ENCODE measurements around the gene RBM38.

RBM38 gene

GRCh38 chr20:57404006-57404405 is 12.8 kb downstream of the RBM38 start:
- no peak for DNase-seq

GRCh38 chr20:57404419-57405072 is 13.3 kb downstream of the RBM38 start:
- DNase-seq, result no peak

- DNase-seq, result no peak
Observed at GRCh38 chr20:57405236-57406016, 14.2 kb downstream of the RBM38 start.

DNA sequence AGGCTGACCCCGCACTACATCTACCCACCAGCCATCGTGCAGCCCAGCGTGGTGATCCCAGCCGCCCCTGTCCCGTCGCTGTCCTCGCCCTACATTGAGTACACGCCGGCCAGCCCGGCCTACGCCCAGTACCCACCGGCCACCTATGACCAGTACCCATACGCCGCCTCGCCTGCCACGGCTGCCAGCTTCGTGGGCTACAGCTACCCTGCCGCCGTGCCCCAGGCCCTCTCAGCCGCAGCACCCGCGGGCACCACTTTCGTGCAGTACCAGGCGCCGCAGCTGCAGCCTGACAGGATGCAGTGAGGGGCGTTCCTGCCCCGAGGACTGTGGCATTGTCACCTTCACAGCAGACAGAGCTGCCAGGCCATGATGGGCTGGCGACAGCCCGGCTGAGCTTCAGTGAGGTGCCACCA is 16.4 kb downstream of the RBM38 start:
- DNase-seq, result no peak

DNA sequence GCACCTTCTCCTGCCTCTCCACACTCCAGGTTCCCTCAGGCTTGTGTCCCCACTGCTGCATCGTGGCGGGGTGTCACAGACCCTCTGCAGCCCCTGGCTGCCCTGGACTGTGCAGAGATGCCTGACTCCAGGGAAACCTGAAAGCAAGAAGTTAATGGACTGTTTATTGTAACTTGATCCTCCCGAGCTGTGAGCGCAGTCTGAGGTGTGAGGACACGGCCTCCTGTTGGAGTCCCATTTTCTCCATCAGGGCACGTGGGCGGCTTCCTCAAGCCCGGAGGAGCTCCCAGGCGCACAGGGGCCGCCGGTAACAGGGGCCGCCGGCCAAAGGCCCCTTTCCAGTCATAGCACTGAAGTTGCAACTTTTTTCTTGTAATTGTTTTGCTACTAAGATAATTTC is 16.9 kb downstream of the RBM38 start:
- DNase-seq, result no peak

- no peak for DNase-seq
Observed at GRCh38 chr20:57408536-57409233, 17.5 kb downstream of the RBM38 start.

- DNase-seq, result no peak
Observed at GRCh38 chr20:57409316-57409671, 18.1 kb downstream of the RBM38 start.

DNA sequence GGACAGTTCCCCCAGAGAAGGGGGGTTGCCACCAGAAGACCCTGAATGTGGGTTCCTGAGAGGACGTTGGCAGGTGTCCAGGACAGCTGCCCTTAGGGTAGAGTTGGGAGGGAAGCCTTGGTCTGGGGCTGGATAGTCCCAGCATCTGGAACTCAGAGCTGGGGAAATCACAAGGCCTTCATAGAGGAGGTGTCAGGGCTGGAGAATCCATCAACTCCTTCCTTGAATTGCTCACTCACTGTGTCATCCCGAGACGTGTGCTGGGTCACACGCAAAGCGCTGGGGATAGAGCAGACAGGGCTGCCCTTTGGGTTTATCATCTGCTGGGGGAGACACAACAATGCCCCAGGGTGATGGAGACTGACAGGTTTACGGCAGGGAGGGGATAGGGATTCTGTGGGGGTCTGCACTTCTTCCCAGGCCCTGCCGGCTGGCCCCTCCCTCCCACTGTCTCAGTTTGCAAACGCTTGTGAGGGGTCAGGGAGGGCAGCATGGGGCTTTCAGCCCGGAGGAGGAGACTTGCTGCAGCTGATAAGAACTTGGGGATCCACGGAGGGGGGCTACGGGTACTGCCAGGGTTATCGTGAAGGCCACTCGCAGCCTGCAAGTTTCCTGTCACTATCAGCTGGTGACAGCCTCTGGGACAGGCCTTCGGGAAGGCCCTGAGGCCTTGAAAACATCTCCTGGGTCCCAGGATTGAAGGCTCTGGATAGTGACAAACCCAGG is 18.6 kb downstream of the RBM38 start:
- no peak for DNase-seq

DNA sequence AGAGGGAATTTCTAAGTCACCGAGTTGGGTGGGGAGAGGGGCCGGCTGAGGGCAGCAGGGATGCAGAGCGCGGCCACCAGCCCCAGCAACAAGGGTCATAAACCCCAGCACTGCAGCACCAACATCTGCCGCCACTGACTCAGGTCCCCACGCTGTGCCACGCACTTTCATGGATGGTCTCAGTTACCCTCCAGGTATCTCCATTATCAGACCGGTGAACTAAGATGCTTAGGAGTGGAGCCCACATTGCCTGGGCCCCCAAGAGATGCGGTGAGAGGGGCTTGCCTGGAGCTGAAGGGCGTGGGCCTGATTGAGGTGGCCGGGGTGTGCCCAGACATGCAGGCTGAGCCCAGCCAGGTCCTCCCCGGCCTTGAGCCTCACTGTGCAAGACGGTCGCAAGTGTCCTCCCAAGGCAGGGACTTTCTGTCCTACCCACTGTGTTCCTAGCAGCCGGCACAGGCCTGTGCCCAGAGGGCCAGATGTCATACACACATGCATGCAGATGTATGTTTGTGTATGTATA is 19.3 kb downstream of the RBM38 start:
- DNase-seq, result no peak

GRCh38 chr20:57410924-57411323 is 19.7 kb downstream of the RBM38 start:
- DNase-seq, result no peak

DNA sequence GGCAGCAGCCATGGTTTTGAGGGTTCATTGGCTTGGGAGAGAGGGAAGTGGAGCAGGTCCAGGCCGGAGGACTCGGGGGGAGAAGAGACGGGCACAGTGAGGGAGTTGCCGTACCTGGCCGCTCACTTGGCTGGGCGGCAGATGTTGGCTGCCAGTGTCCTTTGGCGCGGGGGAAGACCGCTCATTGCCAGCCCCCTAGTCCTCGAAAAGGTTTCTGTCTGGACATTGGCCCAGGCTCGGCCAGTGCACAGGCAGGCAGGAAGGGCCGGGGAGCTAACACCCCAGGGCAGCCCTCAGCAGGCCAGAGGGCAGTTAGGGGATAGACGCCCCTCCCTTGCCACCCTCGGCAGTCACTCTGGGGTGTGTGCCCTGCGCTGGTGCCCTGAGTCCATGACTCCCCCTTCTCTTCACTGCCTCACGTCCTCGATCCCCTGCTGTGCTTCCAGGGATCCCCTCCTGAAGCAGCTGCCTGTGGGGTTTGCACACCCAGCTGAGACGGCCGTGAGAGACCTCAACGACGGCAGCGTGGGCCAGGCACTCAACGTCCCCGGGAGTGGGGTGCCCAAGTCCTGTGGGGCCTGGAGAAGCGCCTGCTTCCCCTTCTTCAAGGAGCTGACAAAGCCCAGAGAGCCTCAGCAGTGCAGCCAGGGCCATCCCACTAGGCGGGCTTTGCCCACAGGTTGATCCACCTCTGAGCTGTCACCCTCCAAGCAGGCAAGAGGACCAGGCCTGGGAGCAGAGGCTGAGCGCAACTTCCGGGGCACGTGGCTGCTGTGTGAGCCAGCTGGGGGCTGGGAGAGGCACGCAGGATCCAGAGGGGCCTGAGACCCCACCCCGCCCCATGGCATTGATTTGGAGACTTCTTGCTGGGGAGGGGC is 20.4 kb downstream of the RBM38 start:
- no peak for DNase-seq

DNA sequence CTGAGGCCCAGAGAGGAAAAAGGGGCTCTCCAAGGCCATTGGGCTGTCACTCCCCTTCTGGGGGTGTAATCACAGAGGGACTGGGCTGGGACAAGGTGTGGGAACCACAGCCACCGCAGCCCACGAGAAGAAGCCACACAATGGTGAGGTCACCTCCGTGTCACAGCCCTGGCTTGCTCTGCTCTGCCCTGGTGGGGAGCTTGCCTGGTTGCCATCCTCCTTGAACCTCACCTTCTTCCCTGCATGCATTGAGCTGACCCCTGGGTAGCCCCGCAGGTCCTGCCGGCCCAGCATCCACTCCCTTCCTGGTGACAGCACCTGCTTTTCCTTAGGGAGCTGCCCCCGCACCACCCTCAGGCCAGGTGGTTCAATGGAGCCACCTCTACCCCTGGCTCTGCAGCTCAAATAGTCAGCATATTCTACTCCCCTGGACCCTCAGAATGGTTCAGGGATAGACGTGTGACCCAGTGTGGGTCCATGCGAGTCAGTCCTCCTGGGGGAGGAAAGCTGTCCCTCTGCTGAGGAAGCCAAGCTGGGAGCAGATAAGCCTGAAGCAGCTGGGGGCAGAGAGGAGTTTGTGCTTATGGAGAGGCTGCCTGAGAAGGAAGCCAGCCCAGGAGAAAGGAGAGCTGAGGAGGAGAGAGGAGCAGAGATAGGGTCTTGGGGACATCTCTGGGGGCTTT is 21.3 kb downstream of the RBM38 start:
- no peak for DNase-seq

GRCh38 chr20:57413986-57414385 is 22.8 kb downstream of the RBM38 start:
- DNase-seq, result no peak

- peak in 3 of 4 experiments; percentile 31 to 42 (median 35) for DNase-seq
Observed at GRCh38 chr20:57414867-57415592, 23.8 kb downstream of the RBM38 start.

DNA sequence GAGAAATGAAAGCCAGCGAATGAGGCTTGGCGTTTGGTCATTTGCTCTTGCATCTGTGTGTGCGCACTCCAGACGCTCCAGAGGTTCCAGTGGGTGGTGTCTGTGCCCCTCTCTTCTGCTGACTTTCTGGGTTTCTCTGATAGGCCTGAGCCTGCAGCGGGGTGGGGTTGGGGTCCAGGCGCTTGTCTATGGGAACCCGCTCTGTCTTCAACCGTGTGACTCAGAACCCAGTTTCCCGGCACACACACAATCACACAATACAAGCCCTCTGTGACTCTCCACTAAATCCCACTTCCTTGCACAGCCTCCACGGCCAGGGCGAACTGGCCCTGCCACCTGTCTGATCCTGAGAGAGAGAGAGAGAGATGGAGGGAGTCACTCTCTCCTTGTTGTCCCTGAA is 24.6 kb downstream of the RBM38 start:
- DNase-seq, result no peak

GRCh38 chr20:57416296-57417022 is 25.3 kb downstream of the RBM38 start:
- DNase-seq, result no peak

- DNase-seq, result peak in 2 of 4 experiments; percentile 38 to 47
Observed at GRCh38 chr20:57417051-57417689, 26.0 kb downstream of the RBM38 start.

DNA sequence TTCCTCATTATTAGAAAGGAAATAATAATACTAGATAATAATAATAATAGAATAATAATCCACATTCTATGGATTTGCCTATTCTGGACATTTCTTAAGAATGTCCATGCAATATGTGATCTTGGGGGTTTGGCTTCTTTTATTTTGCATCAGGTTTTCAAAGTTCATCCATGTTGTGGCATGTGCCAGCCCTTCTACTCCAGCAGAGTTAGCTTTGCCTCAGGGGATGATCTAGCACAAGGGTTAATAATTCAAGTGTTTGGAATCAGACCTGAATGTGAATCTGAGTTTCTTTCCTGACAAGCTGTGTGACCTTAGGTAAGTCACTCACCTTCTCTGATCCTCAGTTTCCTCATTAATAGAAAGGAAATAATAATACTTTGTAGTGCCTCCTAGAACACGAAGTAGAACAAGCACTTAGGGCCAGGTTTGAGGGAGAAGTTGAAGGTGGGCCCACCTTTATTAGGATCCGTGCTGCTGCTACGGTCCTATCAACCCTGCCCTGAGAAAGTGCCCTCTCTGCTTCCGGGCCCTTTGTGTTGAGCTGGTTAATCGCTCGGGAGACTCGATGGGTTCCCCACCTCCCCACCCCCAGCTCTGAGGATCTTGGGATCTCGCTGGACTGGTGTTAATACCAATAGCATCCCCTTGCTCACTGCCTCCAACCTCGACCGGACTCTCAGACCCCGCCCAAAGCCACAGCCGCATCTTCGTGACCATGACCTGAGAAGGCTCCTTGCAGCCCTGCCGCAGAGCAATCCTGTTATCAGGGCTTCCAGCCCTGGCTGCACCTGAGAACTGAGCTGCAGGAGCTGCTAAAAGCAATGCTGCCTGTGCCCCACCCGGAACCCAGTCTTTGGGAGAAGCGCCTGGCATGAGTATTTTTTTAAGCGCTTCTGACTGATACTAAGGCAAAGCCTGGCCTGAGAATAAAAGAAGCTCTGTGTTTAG is 26.9 kb downstream of the RBM38 start:
- DNase-seq, result no peak

All from suppressor macrophage (primary cell).